Uterus (tissue), 2 donors: ENCODE data around the gene CALHM1.

ENCODE experiments used
- POLR2A ChIP-seq, 2 donors: fragments of 450-650 bp; IDR thresholded peaks; one replicate each; pipeline ENCODE4 v1.6.1; 2016; ENCODE audit warnings: antibody characterized with exemption in 2 of 2, mild to moderate bottlenecking in 1 of 2, moderate library complexity in 1 of 2
- TF ChIP-seq, protein P1 (sequence below), 4 experiments: fragments of 200-600 bp in 2 of 4; fragments of 450-650 bp in 2 of 4; sonication (generic) in 2 of 4; IDR thresholded peaks; one replicate each; pipeline ENCODE4 v1.5.1; 2016 to 2019; ENCODE audit warnings: antibody characterized with exemption in 4 of 4, mild to moderate bottlenecking in 2 of 4, moderate library complexity in 1 of 4

DNA sequence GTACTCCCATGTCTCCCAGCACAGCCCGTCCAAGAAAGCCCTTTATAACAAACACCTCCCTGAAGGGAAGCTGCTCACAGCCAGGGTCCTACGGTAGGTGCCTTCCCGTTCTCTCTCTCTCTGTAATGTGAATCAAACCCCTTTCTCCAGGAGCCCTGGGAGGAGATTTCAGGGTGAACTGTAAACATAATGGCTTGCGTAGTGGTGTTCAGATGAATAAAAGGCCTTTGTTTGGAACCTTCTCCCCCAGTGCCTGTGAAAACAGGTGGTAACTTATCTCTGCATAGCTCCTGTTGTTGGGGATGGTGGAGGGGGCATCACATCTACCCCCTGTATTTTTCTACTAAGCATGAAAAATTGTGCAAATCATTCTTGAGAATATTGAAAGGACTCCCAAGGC, 18.9 kb downstream of the CALHM1 start:
- TF ChIP-seq, protein P1, sequence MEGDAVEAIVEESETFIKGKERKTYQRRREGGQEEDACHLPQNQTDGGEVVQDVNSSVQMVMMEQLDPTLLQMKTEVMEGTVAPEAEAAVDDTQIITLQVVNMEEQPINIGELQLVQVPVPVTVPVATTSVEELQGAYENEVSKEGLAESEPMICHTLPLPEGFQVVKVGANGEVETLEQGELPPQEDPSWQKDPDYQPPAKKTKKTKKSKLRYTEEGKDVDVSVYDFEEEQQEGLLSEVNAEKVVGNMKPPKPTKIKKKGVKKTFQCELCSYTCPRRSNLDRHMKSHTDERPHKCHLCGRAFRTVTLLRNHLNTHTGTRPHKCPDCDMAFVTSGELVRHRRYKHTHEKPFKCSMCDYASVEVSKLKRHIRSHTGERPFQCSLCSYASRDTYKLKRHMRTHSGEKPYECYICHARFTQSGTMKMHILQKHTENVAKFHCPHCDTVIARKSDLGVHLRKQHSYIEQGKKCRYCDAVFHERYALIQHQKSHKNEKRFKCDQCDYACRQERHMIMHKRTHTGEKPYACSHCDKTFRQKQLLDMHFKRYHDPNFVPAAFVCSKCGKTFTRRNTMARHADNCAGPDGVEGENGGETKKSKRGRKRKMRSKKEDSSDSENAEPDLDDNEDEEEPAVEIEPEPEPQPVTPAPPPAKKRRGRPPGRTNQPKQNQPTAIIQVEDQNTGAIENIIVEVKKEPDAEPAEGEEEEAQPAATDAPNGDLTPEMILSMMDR (IDR thresholded peaks at IDR 0.05), result no peak
- TF ChIP-seq POLR2A (IDR thresholded peaks at IDR 0.05), result no peak
